Activated naive CD8-positive, alpha-beta T cell (primary cell): Measurements from ENCODE around the gene BCL2L12.
"Not testable (repeated sequence)": the region's sequence is repeated elsewhere in the genome, so short reads cannot be mapped to it uniquely, and the experiment has no call there.

Experiments
- H3K27ac Mint-ChIP-seq: one replicate; pipeline ENCODE4 v1.8.0; 2021; ENCODE audit warnings: mixed read lengths
- H3K27me3 Mint-ChIP-seq: one replicate; pipeline ENCODE4 v1.8.0; 2021; ENCODE audit warnings: mixed read lengths
- H3K36me3 Mint-ChIP-seq: one replicate; pipeline ENCODE4 v1.8.0; 2021; ENCODE audit warnings: mixed read lengths
- H3K4me1 Mint-ChIP-seq: one replicate; pipeline ENCODE4 v1.8.0; 2021; ENCODE audit warnings: low read depth, mixed read lengths
- H3K4me3 Mint-ChIP-seq: one replicate; pipeline ENCODE4 v1.8.0; 2021; ENCODE audit warnings: mild to moderate bottlenecking, mixed read lengths
- H3K9me3 Mint-ChIP-seq: one replicate; pipeline ENCODE4 v1.8.0; 2021; ENCODE audit warnings: low read depth, mixed read lengths

The BCL2L12 gene

DNA sequence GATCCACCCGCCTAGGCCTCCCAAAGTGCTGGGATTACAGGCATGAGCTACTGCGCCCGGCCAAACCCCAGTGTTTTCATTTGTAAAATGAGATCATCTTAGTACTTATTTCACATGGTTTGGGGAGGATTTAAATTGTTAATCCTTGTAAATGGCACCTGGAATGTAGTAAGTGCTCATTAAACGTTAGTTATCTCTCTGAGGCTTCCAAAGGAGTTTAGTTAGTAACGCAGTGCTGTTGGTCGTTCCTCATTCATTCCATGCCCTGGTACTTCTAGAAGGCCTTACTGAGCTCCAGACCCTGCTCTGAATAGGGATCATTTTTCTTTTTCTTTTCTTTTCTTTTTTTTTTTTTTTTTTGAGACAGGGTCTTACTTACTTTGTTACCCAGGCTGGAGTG lies 30.4 kb downstream of the BCL2L12 start:
- H3K4me3 Mint-ChIP-seq = no peak overlapping the region
- H3K4me1 Mint-ChIP-seq = peaks cover 6% of the 10 kb centered on the region
- H3K9me3 Mint-ChIP-seq = no peaks in the 10 kb centered on the region
- no peaks in the 10 kb centered on the region for H3K36me3 Mint-ChIP-seq
- H3K27me3 Mint-ChIP-seq = peaks cover 2% of the 10 kb centered on the region
- H3K27ac Mint-ChIP-seq = no peak overlapping the region

DNA sequence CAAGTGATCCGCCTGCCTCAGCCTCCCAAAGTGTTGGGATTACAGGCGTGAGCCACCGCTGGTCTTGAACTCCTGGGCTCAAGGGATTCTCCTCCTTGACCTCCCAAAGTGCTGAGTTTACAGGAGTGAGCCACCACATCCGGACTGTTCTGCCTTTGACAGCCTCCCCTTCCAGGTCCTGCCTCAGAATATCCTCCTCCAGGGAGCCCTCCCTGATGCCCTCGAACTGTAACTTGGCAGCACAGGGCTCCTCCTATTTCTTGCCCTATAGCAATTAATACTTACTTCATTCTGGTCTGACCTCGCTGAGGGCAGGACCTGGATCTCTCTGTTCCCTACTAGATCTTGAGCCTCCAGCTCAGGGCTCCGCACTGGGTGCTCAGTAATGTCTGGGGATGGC lies 31.1 kb downstream of the BCL2L12 start:
- no peak overlapping the region for H3K4me3 Mint-ChIP-seq
- H3K36me3 Mint-ChIP-seq = no peaks in the 10 kb centered on the region
- peaks cover 2% of the 10 kb centered on the region for H3K4me1 Mint-ChIP-seq
- no peak overlapping the region for H3K27ac Mint-ChIP-seq
- H3K27me3 Mint-ChIP-seq = peaks cover 2% of the 10 kb centered on the region
- no peaks in the 10 kb centered on the region for H3K9me3 Mint-ChIP-seq

DNA sequence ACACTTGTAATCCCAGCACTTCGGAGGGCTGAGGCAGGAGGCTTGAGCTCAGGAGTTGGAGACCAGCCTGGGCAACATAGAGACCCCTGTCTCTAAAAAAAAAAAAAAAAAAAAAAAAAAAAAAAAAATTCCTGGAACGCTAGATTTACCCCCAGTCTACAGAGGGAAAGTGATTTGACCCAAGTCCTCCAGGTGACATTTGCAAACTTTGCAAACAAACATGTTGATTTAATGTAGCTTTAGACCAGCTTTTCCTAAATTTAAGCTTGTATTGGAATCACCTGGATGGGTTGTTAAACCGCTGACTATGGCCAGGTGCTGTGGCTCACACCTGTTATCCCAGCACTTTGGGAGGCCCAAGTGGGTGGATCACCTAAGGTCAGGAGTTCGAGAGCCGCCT lies 33.6 kb downstream of the BCL2L12 start:
- H3K4me3 Mint-ChIP-seq = no peak overlapping the region
- no peaks in the 10 kb centered on the region for H3K36me3 Mint-ChIP-seq
- H3K27ac Mint-ChIP-seq = no peak overlapping the region
- H3K27me3 Mint-ChIP-seq = no peaks in the 10 kb centered on the region
- no peaks in the 10 kb centered on the region for H3K9me3 Mint-ChIP-seq
- H3K4me1 Mint-ChIP-seq = no peaks in the 10 kb centered on the region

DNA sequence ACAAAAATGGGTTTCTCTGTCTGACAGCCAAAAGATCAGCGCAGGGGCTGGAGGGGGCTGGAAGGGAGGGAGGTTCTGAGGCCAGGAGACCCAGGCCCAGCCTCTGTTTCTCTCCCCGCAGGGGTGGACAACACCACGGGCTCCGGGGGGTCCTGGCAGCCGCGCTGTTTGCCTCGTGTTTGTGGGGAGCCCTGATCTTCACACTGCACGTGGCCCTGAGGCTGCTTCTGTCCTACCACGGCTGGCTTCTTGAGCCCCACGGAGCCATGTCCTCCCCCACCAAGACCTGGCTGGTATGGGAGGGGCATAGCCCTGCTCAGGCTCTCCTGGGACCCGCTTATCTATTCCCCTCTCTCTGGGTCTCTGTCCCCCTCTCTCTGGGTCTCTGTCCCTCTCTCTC lies 34.8 kb downstream of the BCL2L12 start:
- Mint-ChIP-seq H3K27ac (no peak overlapping the region), H3K27me3 (no peaks in the 10 kb centered on the region), H3K4me3 (no peak overlapping the region), H3K9me3 (no peaks in the 10 kb centered on the region), H3K36me3 (no peaks in the 10 kb centered on the region), H3K4me1 (no peaks in the 10 kb centered on the region)

DNA sequence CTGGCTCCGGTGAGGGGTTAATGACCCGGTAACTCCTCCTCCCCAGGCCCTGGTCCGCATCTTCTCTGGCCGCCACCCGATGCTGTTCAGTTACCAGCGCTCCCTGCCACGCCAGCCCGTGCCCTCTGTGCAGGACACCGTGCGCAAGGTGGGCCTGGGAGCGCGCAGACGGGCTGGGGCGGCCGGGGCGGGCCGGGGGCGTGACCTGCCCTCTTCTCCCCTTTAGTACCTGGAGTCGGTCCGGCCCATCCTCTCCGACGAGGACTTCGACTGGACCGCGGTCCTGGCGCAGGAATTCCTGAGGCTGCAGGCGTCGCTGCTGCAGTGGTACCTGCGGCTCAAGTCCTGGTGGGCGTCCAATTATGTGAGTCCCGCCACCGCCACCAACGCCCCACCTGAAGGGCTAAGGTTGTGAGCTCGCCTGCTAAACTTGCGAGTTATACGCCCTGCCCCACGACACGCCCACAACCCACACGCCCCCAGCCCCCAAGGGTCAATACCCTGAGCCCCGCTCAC lies 35.6 kb downstream of the BCL2L12 start:
- Mint-ChIP-seq H3K27ac (no peak overlapping the region), H3K4me3 (no peak overlapping the region), H3K4me1 (no peaks in the 10 kb centered on the region), H3K36me3 (no peaks in the 10 kb centered on the region), H3K9me3 (no peaks in the 10 kb centered on the region), H3K27me3 (no peaks in the 10 kb centered on the region)

DNA sequence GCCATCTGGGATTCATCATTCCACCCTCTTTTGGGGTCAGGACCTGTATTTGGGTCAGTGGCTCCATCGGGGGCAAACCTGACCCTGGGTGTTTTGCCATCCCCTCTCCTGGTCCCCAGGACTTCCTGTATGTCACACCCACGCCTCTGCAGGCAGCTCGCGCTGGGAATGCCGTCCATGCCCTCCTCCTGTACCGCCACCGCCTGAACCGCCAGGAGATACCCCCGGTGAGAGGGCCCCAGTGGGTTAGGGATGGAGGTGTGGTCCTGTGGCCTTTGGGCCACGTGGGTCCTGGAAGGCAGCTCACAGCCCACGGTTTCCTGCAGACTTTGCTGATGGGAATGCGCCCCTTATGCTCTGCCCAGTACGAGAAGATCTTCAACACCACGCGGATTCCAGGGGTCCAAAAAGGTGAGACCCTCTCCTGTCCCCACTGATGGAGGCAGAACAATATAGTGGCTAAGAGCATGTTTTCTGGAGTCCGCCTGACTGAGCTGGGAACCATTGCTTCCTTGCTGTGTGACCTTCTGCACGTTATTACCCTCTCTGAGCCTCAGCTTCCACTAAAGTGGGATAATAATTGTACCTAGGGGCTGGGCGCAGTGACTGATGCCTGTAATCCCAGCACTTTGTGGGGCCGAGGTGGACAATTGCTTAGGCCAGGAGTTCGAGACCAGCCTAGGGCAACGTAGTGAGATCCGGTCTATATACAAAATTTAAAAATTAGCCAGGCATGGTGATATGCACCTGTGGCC lies 39.3 kb downstream of the BCL2L12 start:
- Mint-ChIP-seq H3K27me3 (no peaks in the 10 kb centered on the region), H3K9me3 (no peaks in the 10 kb centered on the region), H3K4me3 (no peak overlapping the region), H3K4me1 (no peaks in the 10 kb centered on the region), H3K27ac (no peak overlapping the region), H3K36me3 (no peaks in the 10 kb centered on the region)

DNA sequence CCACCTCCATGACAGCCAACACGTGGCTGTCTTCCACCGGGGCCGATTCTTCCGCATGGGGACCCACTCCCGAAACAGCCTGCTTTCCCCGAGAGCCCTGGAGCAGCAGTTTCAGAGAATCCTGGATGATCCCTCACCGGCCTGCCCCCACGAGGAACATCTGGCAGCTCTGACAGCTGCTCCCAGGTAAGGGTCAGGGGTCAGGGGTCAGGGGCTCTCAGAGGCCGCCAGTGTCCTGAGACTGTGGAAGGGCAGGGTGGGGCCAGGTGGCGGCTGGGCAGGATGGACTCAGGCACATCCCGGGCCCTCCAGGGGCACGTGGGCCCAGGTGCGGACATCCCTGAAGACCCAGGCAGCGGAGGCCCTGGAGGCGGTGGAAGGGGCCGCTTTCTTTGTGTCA lies 40.2 kb downstream of the BCL2L12 start:
- no peak overlapping the region for H3K27ac Mint-ChIP-seq
- no peaks in the 10 kb centered on the region for H3K9me3 Mint-ChIP-seq
- H3K4me1 Mint-ChIP-seq = no peaks in the 10 kb centered on the region
- H3K4me3 Mint-ChIP-seq = no peak overlapping the region
- H3K27me3 Mint-ChIP-seq = no peaks in the 10 kb centered on the region
- H3K36me3 Mint-ChIP-seq = no peaks in the 10 kb centered on the region

DNA sequence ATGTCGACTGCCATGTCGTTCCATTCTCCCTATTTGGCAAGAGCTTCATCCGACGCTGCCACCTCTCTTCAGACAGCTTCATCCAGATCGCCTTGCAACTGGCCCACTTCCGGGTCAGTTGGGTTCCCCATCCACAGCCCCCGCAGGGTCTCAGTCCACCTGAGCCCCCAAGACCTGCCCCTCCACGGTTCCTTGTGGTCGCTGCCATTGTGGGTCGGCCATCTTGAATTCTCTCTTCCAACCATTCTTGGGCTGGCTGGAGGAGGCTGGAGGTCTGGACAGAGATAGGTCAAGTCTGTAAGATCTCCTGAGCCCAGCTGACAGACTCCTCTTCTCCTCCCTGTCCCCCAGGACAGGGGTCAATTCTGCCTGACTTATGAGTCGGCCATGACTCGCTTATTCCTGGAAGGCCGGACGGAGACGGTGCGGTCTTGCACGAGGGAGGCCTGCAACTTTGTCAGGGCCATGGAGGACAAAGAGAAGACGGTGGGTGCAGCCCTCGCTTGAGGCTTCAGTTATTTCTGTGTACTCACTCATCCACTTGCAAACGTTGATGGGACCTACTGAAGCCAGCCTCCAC lies 44.7 kb downstream of the BCL2L12 start:
- H3K27ac Mint-ChIP-seq = no peak overlapping the region
- H3K36me3 Mint-ChIP-seq = no peaks in the 10 kb centered on the region
- H3K4me1 Mint-ChIP-seq = no peaks in the 10 kb centered on the region
- H3K4me3 Mint-ChIP-seq = no peak overlapping the region
- H3K27me3 Mint-ChIP-seq = no peaks in the 10 kb centered on the region
- no peaks in the 10 kb centered on the region for H3K9me3 Mint-ChIP-seq

DNA sequence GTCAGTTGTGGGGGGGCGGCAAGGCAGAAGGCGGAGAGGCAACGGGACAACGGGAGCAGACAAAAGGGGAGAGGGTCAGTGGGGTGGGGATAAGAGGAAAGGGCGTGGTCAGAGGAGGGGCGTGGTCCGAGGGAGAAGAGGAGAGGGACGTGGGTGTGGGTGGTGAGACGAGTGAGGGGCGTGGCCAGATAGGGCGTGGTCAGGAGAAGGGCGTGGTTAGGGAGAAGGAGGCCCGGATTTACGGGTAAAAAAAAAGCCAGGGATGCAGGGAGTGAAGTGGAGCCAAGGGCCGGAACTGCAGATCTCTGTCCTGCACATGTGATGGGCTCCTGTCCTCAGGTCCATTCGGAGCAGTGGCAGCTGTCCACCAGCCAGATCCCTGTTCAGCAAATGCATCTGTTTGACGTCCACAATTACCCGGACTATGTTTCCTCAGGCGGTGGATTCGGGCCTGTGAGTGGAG lies 46.7 kb downstream of the BCL2L12 start:
- Mint-ChIP-seq H3K4me3 (no peak overlapping the region), H3K27me3 (no peaks in the 10 kb centered on the region), H3K4me1 (peaks cover 6% of the 10 kb centered on the region), H3K36me3 (no peaks in the 10 kb centered on the region), H3K9me3 (no peaks in the 10 kb centered on the region), H3K27ac (no peak overlapping the region)

DNA sequence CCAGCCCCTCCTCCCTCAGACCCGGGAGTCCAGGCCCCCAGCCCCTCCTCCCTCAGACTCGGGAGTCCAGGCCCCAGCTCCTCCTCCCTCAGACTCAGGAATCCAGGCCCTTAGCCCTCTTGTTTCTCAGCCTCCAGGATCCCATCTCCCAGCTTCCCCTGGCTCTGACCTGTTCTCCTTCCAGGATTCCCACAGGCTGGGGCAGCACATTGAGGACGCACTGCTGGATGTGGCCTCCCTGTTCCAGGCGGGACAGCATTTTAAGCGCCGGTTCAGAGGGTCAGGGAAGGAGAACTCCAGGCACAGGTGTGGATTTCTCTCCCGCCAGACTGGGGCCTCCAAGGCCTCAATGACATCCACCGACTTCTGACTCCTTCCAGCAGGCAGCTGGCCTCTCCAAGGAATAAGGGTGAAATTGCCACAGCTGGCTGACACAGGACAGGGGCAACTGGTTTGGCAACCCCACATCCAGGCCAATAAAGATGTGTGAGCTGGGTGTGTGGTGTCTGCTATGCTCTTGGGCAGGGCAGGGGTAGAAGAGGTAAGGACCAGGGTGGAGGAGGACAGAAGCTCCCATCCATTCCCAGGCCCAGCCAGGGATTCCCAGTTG lies 47.6 kb downstream of the BCL2L12 start:
- Mint-ChIP-seq H3K27me3 (no peaks in the 10 kb centered on the region), H3K4me1 (peaks cover 10% of the 10 kb centered on the region), H3K36me3 (no peaks in the 10 kb centered on the region), H3K9me3 (no peaks in the 10 kb centered on the region), H3K27ac (no peak overlapping the region), H3K4me3 (no peak overlapping the region)

DNA sequence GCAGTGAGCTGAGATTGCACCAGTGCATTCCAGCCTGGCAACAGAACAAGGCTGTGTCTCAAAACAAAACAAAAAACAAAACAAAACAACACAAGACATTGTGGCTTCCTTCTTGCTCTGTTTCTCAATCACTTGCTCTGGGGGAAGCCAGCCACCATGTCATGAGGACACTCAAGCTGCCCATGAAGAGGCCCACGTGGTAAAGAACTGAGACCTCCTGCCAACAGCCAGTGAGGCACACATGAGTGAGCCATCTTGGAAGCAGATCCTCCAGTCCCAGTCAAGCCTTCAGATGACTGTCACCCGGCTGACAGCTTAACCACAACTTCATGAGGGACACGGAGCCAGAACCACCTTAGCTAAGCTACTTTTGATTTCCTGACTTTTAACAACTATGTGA lies 50.4 kb downstream of the BCL2L12 start:
- Mint-ChIP-seq H3K27me3 (no peaks in the 10 kb centered on the region), H3K4me3 (no peak overlapping the region), H3K9me3 (no peaks in the 10 kb centered on the region), H3K27ac (peak overlapping the region; percentile 41), H3K36me3 (no peaks in the 10 kb centered on the region), H3K4me1 (peaks cover 12% of the 10 kb centered on the region)

DNA sequence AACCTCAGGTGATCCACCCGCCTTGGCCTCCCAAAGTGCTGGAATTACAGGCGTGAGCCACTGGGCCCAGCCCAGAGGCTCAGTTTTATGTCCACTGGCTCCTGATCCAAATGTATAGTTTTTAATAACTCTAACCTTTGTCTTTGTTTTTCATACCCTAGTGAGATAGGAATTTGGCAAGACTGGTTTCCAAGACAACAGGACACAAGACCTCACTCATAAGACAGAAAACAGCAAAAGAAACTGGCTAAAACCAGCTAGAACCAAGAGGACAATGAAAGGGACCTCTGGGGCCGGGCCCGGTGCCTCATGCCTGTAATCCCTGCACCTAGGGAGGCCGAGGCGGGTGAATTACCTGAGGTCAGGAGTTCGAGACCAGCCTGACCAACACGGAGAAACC lies 52.8 kb downstream of the BCL2L12 start:
- Mint-ChIP-seq H3K4me1 (peaks cover 14% of the 10 kb centered on the region), H3K9me3 (no peaks in the 10 kb centered on the region), H3K27me3 (no peaks in the 10 kb centered on the region), H3K4me3 (peak overlapping the region; percentile 96), H3K36me3 (peaks cover 6% of the 10 kb centered on the region), H3K27ac (no peak overlapping the region)

DNA sequence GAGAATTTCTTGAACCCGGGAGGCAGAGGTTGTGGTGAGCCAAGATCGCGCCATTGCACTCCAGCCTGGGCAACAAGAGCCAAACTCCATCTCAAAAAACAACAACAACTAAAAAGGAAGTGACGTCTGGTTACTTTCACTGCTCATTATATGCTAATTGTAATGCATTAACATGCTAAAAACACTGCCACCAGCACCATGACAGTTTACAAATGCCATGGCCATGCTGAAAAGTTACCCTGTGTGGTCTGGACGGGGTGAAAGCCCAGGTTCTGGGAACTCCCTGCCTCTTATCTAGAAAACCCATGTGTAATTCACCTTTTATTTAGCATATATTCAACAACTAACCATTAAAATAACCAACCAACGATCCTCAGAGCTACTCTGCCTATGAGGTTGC lies 53.3 kb downstream of the BCL2L12 start:
- Mint-ChIP-seq H3K36me3 (peaks cover 6% of the 10 kb centered on the region), H3K4me1 (peaks cover 14% of the 10 kb centered on the region), H3K9me3 (no peaks in the 10 kb centered on the region), H3K27me3 (no peaks in the 10 kb centered on the region), H3K4me3 (peak overlapping the region; percentile 54), H3K27ac (peak overlapping the region; percentile 22)

DNA sequence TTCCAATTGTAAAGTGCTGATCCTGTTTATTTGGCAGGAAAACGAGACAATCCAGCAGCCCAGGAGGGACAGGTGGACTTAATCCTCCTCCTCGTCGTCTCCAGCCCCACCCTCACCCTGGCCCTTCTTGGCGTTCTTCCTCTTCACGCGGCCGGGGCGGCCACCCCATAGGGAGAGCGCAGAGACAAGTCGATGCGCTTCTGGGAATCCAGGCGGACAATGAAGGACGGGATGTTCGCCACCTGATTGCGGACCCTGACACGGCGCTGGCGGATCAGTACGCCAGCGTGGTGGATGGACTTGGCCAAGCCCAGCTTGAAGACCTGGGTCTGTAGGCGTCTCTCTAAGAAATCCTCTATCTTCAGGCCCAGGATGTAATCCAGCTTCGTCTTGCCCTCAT lies 53.7 kb downstream of the BCL2L12 start:
- not testable (repeated sequence) for H3K27me3 Mint-ChIP-seq, H3K36me3 Mint-ChIP-seq, H3K9me3 Mint-ChIP-seq
- Mint-ChIP-seq H3K4me3 (peak overlapping the region; percentile 54), H3K4me1 (peaks cover 14% of the 10 kb centered on the region), H3K27ac (peak overlapping the region; percentile 22)
